OCI-M2 (cell line): Measurements from ENCODE around the gene SLC39A11.
"Not testable (repeated sequence)": the region's sequence is repeated elsewhere in the genome, so short reads cannot be mapped to it uniquely, and the experiment has no call there.

ENCODE experiments used
- DNase-seq: peaks from one replicate; lab custom pipeline; 2025; ENCODE audit not compliant: unreplicated experiment; lab: John Stamatoyannopoulos, UW

SLC39A11 gene

DNA sequence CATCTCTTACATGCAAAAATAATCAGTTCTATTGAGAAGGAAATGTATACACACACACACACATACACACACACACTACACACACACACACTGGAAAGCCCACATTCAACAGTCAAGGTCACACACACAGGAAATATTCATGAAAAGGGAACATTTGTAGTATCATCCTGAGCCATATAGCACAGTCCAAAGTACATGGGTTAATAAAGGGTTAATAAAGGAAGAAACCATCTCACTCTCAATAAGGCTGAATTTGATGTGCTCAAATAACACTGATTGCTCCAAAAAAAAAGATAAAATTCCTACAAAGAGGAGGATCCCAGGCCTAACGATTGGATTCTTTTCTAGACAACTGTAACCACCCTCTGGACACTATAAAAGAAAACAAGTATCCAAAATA is 164.7 kb downstream of the SLC39A11 start:
- no peak for DNase-seq

DNA sequence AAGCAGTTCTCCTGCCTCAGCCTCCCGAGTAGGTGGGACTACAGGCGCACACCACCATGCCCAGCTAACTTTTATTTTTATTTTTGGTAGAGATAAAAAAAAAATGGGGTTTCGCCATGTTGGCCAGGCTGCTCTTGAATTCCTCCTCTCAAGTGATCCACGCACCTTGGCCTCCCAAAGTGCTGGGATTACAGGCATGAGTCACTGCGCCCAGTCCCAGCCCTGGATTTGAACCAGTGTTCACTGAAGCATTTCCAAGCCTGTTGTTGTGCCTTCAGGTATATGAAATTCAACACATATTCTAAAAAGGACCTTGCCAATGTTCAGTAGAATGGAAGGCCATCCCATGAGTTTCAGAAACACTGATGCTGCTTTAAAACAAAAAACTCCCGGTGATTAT is 165.3 kb downstream of the SLC39A11 start:
- DNase-seq: no peak

DNA sequence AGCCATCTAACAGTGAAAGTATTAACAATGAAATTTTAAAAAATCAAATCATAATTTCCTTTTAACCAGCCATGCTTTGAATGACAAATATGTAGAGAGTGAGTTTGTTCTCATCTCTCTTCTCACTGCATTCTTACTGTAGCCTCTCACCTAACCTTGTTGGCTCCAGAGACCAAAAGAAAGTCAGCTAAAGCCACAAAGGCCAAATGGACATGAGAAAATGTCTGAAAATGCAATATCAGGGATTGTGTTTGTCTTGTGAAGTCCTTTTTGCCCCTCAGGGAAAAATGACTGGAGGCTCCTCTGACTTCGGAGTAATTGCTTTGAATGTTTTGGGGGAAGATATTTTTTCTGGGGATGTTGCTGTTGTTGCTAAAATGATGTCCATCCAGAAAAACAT is 166.3 kb downstream of the SLC39A11 start:
- no peak for DNase-seq

DNA sequence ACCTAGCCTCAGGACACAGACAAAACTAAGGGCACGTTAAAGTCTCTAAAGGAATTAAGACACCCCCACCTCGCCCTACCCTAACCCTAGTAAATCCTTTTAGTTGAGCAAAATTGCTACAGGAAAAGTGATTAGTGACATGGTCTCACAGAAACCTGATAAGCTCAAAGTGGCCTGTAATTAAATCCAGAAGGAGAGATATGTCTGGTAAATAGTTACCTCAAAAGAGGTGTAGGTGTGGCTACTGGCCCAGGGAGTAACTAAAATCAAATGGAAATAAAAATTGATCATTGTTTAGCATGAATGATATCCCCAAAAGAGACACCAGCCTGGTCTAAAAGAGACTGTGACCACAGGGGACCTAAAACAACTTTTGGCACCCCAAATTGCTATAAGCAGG is 168.3 kb downstream of the SLC39A11 start:
- DNase-seq: no peak

DNA sequence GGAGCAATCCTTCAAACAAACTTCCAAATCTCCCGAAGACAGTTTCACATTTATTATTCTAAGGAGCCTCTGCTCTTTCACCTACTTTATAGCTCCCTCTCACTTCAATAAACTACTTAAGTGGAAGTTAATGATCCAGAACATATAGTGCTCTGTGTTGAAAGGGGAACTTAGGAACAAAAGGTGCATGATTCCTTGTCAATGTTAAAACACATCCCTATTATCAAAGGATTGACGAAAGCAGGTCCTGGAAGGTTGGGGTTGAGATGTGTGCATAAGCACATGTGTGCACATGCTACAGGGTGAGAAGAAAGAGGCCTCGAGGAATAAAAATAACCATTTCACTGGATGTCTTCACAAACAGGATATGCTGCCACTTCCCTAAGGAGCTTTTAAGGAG is 170.3 kb downstream of the SLC39A11 start:
- DNase-seq: no peak

DNA sequence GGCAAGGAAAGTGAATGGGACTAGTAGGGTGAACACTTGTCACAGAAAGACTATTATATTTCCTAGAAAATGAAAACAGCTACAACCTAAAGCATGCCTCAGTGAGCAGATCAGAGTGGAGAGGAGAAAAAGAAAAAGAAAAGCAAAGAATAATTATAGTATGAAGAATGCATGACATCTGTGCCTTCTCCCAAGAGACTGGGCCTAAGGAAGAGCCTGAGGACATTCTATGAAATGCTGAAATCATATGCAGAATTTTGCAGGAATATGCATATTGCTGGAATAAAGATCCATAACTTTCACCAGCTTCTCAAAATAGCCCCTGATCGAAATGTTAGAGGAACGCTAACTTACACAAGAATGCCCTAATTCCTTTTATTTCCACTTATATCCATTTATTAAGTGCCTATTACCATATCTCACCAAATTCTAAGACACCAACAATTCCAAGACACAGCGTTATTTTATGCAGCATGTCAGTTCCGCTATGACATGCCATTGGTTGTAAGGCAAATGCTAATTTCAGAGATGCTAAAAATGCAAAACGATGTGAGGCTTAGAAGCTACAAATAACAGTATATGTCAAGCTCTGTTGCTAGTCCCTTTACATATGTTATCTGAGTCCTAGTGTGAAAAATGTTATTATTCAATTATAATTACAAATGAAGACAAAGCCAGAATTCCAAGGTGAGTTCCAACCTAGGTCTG is 171.0 kb downstream of the SLC39A11 start:
- DNase-seq: no peak

DNA sequence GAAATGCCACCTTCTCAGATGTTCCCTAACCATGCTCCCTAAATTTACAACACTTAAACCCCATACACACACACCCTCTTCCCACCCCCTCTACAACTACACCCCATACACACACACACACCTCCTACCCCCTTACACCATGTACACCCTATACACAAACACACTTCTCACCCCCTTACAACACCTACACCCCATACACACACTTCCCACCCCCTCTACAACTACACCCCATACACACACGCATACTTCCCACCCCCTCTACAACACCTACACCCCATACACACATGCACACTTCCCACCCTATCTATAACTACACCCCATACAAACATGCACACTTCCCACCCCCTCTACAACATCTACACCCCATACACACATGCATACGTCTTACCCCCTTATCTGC is 172.0 kb downstream of the SLC39A11 start:
- no peak for DNase-seq

DNA sequence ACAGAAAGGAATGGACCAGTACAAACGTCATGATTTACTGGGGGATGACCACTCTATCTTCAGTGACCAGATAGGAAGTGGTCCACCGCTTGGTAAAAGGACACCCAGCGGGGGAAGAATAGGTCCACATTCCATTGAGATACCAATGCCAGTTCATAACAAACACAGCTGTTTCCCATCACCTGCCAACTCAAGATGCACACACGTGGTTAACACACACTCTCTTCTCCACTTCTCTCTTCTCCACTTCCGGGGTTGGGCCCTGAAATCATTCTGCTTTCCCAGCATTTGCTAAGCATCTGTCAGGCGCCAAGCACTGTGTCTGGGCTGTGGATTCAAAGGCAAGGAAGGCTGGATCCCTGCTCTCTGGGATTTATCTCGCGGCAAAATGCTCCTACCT is 175.5 kb downstream of the SLC39A11 start:
- no peak for DNase-seq

DNA sequence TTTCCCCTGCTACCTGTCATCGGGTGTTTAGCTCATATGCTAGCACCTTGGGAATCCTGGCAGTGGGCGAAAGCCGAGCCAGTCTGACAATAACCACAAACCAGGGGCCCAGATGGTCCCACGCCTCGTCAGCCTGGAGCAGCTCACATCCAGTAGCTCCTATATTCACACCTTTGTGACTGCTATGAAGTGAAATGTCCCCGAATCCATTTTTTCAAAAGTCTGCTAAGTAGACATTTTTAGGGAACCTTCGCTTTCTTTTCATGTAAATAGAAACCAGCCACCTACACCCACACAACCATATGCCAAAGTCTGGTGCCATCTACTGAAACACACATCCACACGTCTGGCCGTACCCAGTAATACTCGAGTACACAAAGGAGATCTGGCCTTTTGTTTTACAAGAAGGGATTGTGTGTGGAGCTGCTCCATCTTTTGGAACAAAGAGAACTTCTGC is 176.8 kb downstream of the SLC39A11 start:
- no peak for DNase-seq

DNA sequence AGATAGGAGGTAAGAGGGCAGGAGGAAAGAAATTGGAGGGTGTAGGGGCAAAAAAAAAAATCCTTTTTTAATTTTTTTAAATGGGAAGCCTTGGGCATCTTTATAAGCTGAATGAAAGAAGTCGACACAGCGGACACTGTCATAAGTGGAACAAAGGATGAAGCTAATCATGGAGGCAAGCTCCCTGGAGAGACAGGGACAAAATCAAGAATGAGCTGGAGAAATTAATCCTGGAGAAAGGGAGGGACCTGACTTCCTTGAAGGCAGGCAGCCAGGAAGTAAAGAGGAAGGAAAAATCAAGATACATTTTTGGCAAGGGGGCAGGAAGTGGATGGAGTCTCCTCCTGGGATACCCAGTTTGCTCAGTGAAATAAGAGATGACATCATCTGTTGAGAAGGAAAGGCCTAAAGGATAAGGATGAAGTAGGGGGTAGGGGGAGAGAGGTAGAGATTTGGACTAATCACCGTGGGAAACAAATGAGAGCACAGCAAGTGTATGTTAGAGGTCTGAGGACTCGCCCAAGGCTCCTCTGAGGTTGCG is 179.3 kb downstream of the SLC39A11 start:
- DNase-seq: no peak

DNA sequence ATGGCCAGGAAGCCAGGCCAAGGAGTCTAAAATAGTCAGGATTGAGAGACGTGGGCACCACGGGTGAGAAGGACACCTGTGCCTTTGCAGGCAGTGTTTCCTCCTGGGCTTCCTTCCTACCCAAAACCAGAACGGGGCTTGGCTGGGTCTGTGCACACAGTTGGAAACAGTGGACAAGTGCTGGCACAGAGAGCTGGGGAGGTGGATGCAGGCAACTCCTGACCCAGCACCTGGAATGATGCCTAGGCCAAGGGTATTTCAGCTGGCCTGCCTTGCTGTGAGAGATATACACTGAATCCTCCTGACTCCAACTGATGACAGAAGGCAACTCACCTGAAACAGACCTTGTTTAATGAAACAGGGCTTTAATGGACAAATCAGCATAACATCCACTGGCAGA is 186.2 kb downstream of the SLC39A11 start:
- DNase-seq: no peak

DNA sequence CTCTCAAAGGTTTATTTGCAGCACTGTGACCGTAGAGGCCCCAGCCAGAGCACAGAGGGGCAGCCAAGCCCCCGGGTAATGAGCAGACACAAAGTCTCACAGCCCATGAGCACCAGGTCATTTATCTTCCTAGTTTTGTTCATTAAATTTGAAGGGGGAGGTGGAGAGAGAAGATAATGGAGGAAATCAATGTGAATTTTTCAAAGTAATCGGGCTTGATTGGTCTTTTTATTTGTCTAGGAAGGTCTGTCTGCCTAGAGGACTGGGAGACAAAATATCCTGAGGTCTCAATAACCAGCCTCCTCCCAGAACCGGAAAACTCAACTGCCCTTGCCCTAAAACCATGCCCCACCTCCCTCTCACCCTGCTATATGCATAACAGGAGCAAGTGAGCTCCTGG is 189.0 kb downstream of the SLC39A11 start:
- DNase-seq: no peak

DNA sequence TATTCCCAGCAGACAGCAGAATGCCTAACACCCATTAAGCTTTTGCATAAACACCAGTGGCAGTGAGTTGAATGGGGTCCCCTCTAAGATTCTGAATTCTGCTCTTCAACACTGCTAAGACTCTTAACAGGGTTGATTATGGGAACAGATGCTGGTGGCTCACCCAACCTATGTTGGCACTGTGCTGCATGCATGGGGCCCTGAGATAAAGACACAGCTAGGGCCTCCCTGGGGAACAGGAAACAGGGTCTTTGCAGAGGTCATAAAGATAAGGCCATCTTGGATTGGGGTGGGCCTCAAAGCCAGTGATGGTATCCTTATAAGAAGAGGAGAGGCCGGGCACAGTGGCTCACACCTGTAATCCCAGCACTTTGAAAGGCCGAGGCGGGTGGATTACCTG is 190.8 kb downstream of the SLC39A11 start:
- no peak for DNase-seq

DNA sequence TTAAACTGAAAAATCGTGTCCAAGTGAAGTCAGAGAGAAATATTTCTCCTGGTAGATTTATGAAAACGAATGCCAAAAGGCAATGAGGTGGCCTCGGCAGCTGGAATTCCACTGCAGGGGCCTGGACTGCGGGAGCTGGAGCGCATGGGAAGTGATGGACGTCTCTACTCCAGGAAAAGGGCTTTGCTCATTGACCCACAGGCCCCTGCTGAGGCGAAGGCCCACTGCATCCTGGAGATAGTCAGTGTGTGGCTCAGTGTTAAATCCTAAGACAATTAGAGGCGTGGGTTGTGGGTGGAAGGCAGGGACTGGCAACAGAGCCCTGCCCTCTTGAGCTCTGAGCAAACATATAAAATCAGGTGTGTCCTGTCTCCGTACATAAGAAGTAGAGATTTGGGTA is 191.4 kb downstream of the SLC39A11 start:
- DNase-seq: no peak

DNA sequence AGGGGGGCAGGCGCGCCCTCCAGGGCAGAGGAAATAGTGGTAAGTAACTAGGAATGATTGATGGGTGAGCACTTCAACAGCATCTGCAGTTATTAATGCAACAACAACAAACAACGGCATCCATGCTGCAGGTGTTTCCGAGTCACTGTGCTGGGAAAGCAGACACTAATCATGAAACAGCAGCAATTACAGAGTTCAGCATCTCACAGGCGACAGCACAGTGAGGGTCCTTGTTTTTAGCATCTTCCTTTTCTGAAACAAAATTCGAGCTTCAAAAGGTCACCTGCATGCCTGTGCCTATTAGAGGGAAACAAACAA is 191.9 kb downstream of the SLC39A11 start:
- DNase-seq: no peak

DNA sequence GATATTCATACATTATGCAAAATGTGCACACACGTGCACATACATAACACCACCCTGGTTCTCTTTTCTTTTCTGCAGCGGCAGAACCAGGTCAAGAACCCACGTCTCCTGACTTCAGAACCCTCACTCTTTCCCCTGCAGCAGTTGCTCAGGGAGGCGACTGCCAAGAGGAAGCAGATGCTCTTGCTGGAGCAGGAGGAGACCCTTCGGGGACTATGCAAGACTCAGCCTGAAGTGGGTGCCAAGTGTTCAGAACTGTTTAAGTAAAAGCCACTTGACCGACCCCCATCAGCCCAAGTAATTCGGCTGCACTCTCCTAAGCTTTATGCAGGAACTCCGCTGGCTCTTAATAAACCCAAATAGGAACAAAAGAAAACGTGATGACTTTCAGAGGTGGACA is 193.8 kb downstream of the SLC39A11 start:
- DNase-seq: no peak

DNA sequence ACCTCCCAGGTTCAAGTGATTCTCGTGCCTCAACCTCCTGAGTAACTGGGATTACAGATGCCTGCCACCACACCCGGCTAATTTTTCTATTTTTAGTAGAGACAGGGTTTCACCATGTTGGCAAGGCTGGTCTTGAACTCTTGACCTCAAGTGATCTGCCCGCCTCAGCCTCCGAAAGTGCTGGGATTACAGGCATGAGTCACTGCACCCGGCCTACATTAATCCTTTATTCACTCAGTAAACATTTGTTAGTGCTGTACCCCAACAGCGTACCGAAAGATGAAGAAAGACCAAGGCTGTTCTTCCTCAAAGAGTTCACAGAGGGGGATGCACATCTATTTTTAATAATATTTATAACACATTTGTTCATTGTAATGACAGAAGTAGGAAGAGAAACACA is 196.2 kb downstream of the SLC39A11 start:
- not testable (repeated sequence) for DNase-seq

DNA sequence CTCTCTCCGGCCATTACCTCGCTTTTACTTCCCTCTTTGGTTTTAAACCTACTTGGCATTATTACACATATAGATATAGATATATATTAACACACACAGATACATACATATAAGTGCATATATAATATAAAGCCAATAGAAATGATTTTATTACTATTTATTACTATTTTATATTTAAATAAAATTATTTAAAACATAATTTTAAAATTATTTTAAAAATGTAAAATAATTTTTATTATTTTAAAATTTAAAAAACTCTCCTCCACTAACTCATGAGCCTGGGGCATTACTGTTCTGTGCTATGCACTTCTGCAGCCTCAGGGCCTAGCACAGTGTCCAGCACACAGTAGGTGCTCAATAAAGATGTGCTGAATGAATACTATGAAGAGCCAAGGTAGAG is 200.9 kb downstream of the SLC39A11 start:
- DNase-seq: no peak

DNA sequence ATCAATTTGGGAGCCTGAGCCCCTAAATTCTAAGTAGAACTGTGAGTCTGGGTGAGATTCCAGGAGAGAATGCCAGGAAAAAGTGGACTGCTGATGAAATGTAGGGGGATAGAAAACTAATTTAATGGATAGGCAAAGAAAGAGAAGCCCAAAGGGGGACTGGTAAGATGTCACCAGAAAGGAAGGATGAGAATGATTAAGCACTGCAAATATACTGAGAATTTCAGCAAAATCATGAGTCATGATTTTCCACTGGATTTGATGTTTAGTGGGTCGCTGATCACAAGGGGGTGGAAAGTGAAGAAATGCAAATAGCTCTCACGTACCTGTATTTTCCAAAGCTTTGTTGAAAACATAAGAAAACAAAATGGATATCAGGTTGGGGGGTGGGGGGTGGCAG is 201.8 kb downstream of the SLC39A11 start:
- no peak for DNase-seq

DNA sequence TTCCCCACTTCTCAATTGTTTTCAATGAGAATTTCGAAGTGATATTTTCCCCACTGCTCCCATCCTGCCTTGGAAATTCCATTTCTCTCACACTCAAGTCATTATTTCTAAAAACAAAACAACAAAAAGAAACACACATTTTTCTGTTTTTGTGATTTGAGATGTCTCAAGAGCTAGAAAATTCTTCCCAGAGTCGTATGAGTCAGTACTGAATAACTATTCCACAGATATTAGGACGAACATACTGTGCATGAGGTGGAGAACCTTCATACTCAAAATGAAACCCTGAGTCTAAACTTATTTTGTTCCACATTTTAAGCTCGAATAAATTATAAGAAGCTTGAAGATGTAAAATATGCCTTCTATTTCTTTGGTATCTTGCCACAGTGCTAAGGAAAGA is 204.6 kb downstream of the SLC39A11 start:
- DNase-seq: no peak

DNA sequence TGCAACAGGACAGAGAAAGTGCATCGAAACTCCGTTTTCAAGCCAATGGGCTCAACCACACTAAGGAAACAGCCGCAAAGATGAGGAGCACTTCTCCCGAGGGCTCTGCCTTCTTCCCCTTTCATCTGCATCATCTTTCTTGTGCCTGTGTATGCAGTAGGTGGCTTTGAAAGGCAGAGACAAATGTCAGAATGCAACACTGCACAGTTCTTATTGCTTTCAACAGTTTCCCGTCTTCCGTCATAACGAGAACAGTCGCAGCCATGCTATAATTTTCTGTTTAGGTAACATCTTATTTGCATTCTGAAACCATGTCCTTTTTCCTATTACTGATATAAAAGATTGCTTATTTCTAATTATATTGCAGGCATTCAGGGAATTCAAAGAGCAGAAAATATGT is 205.2 kb downstream of the SLC39A11 start:
- DNase-seq: no peak

DNA sequence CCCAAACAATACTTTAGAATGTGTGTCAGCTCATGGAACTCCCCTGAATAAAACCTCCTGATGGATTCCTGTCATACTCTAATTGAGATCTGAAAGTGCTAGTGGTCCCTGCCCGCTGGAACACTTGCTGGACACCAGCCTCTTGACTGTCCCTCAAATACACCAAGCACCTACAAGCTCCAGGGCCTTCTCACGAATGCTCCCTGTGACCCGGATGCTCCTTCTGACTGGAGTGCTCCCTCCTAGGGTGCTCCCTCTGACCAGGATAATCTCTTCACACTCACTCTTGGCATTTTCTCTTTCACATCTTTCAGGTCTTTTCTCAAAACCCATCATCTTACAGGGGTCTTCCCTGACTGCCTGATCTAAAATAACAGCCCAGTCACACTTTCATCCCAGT is 205.9 kb downstream of the SLC39A11 start:
- DNase-seq: no peak

DNA sequence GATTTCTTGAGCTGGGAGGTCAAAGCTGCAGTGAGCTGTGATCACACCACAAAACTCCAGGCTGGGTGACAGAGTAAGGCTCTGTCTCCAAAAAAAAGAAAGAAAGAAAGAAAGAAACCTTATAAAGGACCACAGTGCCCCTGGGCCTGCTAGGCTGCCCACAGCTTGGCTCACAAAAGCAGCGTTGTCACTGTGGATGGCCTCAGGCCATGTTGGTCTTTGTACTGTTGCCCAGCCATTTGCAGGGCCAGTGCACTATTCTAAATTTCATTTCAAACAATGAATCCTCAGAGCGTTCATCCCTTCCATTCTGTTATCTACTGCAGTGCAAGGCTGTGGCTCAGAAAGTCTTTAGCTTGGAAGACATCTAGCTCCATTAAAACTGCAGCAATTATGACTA is 208.4 kb downstream of the SLC39A11 start:
- DNase-seq: no peak
